Measurements from ENCODE around the gene SLC35B2.

Gene SLC35B2, protein sequence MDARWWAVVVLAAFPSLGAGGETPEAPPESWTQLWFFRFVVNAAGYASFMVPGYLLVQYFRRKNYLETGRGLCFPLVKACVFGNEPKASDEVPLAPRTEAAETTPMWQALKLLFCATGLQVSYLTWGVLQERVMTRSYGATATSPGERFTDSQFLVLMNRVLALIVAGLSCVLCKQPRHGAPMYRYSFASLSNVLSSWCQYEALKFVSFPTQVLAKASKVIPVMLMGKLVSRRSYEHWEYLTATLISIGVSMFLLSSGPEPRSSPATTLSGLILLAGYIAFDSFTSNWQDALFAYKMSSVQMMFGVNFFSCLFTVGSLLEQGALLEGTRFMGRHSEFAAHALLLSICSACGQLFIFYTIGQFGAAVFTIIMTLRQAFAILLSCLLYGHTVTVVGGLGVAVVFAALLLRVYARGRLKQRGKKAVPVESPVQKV

DNA sequence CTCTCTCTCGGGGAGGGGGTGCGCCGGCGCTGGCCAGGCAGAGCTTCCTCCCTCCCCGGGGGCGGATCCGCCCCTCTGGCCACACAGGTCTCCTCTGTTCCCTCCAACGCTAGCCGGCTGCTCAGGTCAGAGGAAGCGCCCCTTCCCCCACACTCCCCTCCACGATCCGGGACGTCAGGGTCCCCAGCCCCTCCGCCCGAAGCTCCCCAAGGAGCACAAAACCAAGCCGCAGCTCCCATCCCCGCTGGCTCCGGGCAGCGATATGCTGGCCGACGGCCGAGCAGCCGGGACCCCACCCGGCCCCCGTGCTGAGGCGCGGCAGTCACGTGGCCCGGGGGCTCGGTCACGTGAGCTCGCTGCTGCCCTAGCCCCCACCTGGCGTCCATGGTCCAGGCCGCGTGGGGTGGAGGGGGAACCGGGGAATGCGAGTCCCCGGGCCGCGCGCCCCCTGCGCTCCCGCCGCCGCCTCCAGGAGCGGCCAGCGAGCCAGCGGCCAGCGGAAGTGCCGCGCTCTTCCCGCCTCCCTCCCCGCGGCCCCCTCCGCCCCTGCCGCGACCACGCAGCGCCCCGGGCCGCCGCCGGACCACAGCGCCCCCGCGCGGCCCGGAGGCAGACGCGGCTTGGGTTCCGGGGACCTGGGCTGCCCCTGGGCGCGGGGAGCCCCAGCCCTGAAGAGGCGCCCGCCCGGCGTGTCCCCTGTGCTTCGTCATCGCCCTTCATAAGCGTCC is at the start of gene SLC35B2:
TSS of gene SLC35B2 (minus strand) at position 504 of the 728 bp plus-strand sequence. CDS start at position 386, 118 bp downstream.
- DNase-seq = peak; percentile 88

DNA sequence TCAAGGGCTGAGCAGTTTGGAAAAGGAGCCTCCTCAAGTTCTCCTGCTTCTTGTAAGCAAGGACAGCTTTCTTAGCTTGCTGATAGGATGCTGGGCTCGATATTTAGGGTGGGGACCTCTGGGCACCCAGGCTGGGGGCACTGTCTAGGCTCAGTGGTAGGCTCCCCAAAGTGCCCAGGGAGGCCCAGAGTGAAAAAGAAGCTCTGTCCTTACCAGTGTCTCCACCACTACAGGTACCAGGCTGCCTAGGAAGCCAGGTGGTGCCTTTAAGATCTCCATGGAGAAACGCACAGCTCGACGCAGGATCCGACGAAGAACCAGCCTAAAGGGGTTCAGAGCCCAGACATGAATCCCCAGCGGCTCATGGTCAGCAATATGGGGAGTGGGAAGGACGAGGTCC is 49.4 kb upstream of the SLC35B2 start:
- DNase-seq = no peak

DNA sequence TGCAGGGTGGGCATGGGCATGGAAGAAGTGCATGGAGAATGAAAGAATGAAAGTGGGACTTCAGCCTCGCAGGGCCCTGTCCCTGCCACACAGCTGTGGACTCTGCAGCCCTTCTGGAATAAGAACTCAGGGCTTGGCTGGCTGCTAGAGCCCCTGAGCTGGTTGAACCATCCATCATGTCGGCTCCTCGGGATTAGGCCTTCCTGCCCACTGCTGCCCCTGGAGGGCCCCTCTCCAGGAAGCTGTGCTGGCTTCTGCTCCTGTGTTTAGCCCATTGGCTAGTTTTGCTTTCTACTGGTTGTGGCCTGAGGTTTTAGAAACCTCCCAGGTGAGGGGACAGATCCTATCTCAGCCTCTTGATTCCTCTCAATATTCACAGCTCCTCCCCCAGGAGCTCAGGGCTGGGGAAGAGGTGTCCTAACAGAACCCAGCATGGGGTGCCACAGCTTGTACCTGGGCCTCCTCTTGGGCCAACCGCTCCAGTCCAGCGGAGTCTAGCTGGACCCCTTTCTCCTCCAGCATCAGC is 47.9 kb upstream of the SLC35B2 start:
- no peak for DNase-seq

DNA sequence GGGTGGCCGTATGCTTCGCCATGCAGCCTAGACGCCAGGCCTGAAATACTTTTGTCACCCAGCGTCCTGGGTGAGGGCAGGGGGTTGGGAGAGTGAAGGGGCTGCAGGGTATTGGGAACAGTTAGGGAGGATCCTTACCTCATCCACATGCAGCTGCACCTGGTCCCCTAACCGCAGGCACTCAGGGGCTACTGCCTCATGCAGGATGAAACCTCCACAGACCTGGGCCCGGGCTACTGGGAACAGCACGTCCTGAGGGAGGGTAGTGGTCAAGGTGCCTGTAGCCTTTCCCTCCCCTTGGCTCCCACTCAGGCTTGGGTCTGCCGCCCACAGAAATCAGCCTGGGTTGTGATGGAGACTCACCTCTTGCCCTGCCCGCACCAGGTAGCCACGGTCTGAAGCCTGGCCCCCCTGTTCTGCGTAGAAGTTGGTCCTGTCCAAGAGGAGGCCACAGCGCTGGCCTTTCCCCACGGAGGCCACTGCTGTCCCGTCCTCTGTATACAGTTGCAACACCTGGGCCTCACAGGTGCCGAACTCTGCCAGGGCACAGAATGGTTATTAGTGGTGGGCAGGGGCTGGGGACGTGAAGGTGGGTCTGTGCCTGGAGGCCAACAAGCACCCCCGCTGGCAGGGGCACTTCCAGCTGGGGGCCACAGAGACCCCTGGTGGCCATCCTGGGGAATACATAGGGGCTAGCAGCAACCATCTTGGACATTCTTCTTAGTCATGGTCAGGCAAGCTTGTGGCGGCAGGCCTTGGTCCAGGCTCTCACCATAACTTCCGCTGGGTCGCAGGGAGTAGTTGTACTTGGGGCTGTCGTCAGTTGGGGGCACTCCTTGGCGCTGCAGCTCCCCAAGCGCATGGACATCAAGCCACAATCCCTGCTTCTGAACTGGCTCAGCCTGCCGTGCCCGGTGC is 47.2 kb upstream of the SLC35B2 start:
- peak; percentile 75 for DNase-seq

DNA sequence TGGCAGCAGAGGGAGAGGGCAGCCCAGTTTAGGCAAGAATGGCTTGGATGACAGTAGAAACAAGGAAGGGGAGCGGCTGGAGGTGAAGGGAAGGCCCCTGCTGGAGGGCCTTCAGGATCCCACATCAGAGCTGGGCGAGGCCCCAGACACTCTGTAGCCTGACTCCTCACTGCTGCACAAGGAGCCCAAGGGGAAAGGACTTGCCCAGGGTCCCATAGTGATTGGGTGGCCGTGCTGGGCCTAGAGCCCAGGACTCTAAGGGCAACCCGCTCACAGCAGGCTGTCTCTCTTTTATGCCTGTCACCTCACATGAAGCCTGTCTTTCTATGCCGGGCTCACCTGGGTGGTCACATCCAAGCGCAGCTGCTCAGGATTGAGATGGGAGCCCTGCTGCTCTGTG is 46.5 kb upstream of the SLC35B2 start:
- no peak for DNase-seq

DNA sequence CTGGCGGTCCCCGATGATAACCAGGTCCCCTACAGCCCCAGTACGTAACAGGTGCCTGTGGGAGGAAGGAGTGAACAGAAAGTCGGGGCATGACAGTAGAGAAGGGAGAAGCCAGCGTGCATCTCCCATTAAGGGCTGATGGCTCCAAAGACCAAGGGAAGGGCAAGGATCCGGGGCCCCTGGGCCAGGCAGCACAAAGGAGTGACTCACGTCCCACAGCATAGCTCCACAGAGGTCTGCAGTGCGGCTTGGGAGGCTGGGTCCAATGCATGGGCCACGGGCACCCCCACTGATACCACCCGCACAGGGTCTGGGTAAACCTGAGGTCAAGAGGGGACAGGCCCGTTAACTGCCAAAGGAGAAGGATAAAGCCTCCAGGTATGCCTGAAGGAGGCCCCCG is 45.5 kb upstream of the SLC35B2 start:
- DNase-seq = no peak

DNA sequence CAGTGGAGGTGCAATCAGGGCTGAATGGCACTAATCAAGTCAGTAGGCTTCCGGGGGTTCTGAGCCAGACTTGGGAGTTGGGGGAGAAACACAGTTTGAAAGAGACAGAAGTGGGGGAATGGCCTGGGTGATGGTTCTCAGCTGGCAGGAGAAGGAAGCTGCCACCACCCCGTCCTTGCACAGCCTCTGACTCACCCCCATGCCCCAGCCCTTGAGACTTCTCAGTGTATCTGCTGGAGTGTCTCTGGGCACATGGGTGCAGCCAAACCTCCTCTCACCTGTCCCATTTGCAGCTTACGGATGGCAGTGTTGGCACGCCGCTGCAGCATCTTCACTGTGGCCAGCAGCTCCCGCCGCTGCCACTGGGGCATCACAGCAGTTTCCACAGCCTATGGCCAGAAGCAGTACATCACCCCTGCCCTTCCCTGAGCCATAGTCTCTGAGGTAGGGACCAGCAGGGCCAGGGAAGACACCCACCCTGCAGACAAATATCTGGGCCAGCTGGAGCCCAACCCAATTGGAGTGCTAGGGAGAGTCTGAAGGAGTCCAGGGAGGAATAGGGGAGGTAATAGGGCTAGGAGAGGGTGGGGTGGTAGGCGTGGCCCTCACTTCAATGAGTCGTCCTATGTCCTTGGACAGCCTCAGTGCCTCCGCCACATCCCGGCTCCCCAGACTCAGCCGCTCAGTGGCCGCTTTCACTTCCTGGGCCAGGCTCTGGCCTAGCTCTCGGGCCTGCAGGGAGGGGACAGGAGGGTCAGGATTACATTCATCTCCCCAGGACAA is 44.6 kb upstream of the SLC35B2 start:
- DNase-seq = no peak

DNA sequence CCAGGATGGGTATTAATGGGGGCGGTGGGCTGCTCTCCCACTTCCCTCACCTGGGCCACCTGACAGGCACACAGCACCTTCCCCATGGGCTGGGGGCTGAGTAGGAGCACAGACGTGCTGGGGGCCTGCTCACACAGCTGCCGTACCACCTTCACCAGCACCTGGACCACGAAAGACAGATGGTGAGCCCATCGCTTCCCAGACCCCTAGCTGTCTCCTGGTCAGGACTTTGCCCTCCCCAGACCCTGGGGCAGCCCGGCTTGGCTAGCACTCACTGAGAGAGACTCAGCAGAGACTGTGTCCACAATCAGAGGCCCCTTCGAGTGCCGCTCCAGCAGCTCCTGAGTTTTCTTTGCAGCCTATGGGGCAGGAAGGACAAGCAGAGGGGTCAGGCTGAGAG is 43.8 kb upstream of the SLC35B2 start:
- DNase-seq = no peak

DNA sequence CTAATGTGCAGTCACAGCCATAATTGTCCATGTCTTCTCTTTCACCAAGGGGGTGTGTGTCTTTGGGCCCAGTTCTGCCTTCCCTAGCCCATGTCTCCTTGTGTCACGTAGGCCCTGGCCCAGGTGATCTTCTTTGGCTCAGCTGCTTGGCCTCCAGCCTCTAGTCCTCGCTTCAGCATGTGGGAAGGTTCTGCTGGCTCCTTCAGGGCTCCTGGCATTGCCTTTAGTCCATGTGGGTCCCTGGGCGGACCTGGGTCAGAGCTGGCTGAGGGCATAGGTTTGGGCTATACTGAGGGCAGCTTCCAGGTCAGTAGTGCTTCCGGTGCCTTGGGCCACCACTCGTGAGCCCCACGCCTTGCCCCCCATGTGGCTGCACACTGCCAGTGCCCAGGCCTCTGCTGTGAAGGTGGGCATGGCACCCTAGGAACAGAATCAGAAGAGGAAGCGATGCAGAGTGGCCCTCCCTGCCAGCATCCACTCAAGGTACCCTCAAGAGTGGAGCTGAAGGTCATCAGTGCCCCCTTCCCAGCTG is 43.0 kb upstream of the SLC35B2 start:
- no peak for DNase-seq

DNA sequence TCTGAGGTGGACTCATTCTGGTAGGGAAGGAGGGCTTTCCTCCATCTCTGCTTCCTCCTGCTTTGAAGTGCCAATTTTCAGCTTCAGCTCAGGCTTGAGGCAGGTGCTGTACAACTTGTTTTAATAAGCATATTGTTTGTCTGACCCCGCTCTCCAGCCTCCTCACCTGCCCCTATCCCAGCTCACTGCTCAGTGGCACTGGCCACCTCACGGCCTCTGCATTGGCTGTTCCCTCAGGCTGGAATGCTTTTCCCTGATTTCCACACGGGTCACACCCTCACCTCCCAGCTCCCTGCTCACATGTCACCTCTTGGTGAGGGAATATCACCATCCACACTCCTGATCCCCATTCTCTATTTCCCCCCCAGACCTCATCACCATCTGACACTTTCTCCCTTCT is 41.5 kb upstream of the SLC35B2 start:
- DNase-seq = no peak

DNA sequence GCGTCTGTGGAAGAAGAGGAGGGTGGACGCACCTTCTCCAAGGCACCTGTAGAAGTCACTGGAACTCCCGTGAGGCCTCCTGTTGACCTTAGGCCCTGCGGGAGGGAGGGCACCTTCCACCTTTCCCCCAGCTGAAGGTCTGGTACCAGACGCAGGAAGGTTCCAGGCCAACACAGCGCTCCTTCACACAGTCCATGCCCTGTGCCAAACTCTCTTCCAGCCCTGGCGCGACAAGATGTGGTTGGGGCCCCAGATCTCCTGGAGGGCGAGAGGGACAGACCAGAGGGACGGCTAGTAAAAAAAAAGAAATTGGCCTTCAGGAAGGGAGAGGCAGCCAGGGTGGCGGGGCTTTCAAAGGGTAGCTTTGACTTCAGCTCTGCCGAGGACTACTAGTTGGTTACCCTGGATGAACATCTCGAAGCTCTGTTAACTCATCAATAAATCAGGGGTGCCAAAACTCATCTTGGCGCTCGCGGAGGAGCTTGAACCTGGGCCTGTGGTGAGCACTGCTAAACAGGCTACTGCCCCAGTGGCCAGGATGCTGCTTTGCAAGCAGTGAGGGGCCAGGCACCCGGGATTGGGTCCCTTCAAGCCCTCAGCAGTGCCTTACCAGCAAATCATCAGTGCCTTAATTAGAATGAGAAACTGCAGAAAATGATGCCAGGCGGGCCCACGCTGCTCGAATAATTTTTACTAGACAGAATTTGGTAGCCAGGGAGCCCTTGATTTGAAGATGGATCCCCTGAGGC is 40.9 kb upstream of the SLC35B2 start:
- DNase-seq = no peak

DNA sequence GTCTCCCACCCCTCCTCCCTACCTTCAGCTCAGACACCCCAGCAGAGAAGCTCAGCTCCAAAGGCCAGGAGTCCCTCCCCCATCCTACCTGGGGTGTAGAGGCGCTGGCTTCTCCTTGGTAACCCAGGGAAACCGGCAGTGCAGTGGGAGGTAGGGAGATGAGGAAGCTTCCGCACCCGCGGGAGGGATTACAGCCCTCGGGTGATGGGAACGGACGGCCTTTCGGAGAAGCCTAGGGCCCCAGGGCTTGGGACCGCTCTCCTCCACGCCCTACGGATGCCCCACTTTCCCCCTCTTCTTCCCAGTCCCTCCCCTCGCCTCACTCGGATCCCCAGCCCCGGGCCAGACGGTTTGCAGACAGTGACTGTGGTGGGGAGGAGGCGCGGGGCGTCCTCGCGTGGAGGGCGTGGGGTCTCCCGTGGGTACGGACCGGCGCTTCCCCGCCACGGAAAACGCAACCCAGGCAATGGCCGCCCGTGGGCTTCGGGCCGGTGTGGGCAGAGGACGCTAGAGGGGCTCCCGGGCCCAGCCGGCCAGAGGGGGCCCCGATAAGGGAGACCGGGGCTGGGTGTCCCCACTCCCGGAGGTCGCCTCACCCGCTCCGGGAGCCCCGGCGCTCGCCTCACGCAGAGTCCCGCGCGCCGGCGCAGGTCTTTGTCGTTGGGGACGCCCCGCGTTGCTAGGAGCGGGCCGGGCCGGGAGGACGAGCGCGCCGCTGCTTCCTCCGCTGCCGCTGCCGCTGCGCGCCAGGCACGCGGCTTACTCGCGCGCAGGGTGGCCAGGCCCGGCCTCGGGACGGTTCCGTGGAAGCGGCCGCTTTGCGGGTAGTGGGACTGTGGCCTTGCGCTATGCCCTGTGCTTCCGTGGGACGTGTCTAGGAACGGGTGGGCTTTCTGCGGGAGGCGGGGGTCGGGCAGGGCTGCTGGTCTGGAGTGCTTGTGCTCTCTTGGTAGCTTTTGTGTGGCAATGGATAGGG is 40.0 kb upstream of the SLC35B2 start:
- peak; percentile 80 for DNase-seq

DNA sequence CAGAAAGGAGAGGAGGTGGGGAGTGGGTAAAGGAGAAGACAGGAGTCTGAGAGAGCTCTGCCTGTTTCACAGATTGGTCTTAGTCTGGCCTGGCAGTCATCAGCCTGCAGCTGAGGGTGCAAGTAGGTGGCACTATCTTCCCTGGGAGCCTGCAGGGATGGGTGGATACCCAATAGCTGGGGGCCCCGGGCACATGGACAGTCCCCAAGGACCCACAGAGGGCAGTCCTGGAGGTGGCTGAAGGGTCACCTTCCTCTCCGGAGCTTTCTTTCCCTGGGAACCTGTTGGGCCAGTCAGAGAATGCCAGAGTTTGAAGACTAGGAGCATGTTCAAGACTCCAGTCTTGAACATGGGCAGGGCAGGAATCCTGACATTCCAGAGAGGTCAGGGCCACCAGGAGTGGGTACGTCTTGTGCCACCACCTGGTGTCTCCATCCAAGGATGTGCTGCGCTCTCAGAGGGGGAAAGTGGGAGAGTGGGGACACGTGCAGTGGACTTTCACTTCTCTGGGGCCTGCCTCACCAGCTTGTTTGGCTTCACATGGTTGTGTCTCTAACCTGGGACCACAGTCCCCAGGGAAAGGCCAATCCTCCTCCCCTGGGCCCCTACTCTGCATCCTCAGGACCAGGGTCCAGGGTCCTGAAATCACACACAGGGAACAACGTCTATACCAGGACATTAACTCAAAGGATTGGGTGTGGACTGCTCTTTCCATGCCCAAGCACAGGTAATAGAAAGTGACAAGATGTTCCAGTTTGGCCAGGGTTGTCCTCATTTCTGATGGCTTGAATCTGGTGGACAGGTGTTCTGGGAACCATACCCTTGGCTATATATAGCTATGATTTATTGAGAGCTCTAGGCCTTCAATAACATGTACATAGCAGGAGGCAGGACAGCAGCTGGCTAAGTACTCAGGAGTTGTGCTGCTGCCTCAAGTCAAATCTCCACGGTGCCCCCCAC is 37.8 kb upstream of the SLC35B2 start:
- no peak for DNase-seq

DNA sequence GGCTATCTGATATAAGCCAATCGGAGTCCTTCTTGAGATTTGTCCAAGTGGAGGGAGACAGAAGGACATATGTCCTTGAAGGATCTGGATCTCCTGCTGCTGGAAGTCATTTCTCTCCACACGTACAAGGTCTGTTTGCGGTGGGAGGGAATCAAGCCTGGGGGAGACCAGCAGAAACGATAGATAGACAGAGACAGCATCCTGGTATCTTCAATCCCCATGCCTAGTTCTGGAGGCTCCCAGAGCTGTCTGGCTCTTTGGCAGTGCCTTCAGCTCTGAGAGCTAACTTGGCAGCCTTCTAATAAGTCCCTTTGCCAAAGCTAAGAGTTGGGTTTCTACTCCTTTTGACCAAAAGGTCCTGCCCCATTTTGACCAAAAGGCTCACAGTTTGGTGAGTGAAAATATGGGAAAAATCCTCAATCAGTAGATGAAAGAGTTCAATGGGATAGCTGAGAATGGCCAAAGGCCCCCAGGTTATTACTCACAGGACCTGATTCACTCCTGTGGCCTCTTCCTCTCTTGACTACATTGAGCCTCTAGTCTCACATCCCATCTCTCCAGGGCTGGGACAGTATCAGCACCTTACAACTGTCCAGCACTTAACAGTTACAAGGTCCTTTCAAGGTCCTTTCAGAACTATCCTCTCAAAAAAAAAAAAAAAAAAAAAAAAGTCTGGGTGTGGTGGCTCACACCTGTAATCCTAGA is 35.5 kb upstream of the SLC35B2 start:
- no peak for DNase-seq

DNA sequence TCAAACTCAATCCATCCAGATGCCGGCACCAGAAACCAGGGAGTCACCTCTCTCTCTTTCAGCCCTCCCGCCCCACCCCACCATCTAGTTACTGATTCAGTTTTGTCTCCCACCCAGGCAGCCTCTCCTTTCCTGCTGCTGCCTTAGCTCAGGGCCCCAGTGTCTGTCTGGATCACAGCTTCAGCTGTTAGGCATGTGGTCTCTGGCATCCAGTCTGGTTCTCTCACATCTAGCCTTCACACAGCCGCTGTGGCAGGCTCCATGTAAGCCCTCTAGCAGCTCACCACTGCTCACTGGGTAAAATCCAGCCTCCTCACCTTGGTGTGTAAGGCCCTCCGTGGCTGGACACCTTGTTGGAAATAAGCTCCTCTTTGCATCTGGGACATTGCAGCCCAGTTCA is 34.5 kb upstream of the SLC35B2 start:
- no peak for DNase-seq

DNA sequence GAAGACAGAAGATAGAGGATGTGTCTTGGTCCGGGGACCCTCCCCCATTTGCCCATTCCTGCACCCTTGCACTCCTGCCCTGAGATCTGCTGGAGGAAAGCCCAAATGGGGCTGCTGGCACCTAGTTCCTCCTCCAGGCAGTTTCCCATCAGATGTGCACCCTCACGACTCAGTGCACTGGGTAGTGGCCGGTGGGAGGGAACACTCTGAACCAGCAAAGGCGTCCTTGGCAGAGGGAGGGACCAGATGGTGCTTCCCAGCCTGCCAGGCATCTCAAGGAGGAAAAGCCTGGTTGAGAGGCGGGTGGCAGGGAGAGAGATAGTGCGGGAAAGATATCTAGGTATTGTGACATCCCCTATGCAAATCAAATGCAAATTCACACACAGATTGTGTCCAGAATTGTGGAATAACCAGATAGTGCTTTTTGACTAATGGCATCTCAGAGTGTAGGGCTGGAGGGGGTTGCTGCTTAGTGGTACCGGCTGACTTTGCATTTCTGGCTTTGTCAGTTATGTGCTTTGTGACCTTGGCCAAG is 32.5 kb upstream of the SLC35B2 start:
- no peak for DNase-seq

DNA sequence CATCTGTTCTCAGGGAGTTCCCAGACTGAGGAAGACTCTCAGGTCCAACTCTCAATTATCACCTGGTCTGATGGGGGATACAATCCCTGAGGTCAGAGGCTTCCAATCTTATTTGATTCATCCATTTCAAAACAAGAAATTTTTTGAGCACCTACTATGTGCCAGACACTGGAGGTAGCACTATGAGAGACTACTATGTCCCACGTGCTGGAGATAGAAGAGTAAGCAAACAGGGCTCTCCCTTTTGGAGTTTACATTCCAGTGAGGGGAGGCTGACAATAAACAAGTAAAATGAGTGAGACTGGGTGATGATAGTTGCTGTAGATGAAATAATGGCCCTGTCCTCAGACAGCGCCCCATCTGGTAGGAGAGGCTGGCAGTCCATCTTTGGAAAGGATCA is 29.4 kb upstream of the SLC35B2 start:
- DNase-seq = no peak

DNA sequence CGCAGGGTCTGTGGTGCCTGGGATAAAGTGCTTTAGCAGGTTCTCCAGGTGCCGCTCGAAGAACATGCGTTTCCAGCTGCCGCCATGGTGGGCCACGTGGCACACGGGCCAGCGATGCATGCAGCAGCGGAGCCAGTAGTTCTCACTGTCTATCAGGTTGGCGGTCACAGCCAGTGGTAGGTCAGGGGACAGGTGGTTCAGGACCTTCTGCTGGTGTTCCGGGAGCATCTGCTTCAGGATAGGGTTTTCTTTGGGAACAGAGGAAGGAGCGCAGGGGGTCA is 28.9 kb upstream of the SLC35B2 start:
- no peak for DNase-seq

All from activated CD8-positive, alpha-beta memory T cell treated with anti-CD3 and anti-CD28 coated beads for 24 hours (primary cell).